HG02642 (cell line): ENCODE results near the gene IRS1.

Experiments
- ATAC-seq: cut with Tn5 transposase; IDR thresholded peaks from one replicate; pipeline ENCODE4 v1.9.1; 2021; ENCODE audit warnings: mild to moderate bottlenecking; ENCODE audit not compliant: unreplicated experiment, poor library complexity

IRS1 gene

GRCh38 chr2:226760412-226761194 lies 39.0 kb downstream of the IRS1 start:
- ATAC-seq, result no peak

DNA sequence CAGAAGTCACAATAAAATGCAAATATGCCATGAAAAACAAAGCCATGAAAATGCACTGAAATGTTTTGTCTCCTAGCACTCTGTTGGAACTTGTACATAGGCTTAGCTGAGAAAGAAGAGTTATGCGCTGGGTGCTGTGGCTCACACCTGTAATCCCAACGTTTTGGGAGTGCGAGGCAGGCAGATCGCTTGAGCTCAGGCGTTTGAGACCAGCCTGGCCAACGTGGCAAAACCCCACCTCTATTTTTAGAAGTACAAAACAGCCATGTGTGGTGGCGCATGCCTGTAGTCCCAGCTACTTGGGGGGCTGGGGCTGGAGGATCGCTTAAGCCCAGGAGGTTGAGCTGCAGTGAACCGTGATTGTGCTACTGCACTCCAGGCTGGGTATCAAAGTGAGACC lies 39.9 kb downstream of the IRS1 start:
- ATAC-seq, result no peak

GRCh38 chr2:226758921-226759640 lies 40.5 kb downstream of the IRS1 start:
- no peak for ATAC-seq

GRCh38 chr2:226756131-226756530 lies 43.5 kb downstream of the IRS1 start:
- no peak for ATAC-seq

GRCh38 chr2:226755631-226756030 lies 44.0 kb downstream of the IRS1 start:
- ATAC-seq, result no peak

- no peak for ATAC-seq
Observed at GRCh38 chr2:226754821-226755604, 44.6 kb downstream of the IRS1 start.

- no peak for ATAC-seq
Observed at GRCh38 chr2:226752887-226753286, 46.7 kb downstream of the IRS1 start.

GRCh38 chr2:226747288-226747687 lies 52.3 kb downstream of the IRS1 start:
- ATAC-seq, result no peak

- ATAC-seq, result no peak
Observed at GRCh38 chr2:226746196-226746800, 53.3 kb downstream of the IRS1 start.

DNA sequence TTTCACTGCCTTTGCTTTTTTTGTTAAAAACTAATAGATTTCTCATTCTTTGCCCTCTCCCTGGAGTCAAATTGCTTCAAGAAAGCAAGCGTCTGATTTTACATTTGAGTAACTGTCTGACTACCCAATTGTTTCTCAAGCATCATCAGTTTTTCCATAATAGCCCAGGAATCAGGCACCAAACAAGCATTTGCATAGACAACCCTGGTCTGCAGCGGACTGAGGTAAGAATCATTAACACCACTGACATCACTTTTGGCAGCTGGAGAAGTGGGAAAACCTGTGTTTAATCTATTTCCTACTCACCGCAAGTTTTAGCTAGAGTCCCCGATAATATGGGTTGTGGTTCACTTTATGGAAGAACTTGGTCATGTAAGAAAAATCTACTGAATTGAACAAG lies 55.7 kb downstream of the IRS1 start:
- ATAC-seq, result no peak

DNA sequence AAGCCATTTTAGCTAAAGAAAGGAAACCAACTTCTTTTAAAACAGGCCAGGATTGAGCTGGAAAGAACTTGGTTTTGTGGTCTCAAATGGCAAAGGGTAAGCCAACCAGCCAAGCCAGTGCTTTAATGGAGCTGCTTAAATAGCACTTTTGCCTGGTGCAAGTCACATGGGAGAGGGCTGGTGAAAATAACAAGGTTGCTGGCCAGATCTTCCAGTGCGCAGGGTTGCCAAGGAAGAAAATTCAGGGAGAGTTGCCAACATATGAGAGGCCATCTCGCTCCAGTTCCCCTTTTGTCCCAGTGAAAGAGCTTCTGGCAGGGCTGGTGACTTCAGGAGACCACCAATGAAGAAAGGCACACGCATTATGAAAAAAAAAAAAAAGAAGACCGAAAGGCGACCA lies 57.3 kb downstream of the IRS1 start:
- no peak for ATAC-seq

GRCh38 chr2:226740039-226740648 lies 59.5 kb downstream of the IRS1 start:
- no peak for ATAC-seq

DNA sequence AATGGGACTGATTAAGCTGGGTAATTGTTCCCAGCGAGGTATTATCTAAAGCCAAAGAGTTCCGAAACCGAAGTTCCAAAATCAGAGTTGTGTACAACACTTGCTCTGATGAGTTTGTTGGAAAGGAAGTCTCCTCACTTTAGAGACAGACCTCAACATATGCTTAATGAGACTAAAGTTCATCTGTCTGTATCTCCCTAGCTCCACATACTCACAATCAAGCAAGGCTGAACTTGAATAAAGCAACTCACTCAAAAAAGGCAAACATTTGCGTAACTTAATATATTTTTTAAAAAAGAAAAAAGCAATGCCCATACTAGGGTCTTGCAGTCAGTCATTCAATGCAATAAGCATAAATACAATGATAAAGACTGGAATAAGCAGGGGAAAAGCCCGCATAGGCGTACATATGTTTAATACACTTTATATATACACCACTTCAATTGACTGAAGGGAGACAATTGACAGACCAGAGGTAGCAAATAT lies 60.0 kb downstream of the IRS1 start:
- no peak for ATAC-seq

GRCh38 chr2:226738821-226739544 lies 60.6 kb downstream of the IRS1 start:
- no peak for ATAC-seq

DNA sequence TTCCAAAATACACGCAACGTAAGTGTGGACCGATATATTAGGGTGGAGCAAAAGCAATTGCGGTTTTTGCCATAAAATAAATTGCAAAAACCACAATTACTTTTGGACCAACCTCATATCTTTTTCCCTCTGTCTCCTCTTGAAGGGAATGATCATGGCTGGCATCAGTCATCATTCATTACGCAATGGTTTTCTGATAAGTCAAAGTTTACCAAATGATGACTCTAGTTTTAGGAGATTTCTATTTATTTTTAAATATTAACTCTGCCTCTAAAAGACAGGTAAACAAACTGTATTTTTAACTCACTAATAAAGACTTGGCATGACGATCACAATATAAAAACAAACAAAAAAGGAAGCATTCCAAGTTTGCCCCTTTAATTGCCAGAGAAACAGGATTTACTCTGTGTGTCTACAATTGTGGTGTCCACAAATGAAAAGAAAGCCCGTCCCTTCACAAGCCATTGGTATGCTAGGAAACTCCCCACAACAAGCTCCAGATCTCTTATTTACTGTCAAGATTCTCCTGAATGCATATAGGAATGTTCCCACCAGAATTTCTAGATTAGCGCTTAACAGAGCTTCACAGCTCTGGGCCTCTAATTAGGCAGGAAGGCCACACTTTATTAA lies 61.3 kb downstream of the IRS1 start:
- ATAC-seq, result no peak

GRCh38 chr2:226736382-226736781 lies 63.2 kb downstream of the IRS1 start:
- ATAC-seq, result no peak

GRCh38 chr2:226733927-226734564 lies 65.6 kb downstream of the IRS1 start:
- no peak for ATAC-seq

- ATAC-seq, result no peak
Observed at GRCh38 chr2:226733189-226733858, 66.3 kb downstream of the IRS1 start.
